ENCODE data around the gene SPATA13. TPM values are rescaled to one million over a fixed set of nuclear protein-coding genes. Genes with fewer than 3 reads are reported as not detected.

SPATA13 gene
- polyA plus RNA-seq, 5 donors = 11.2 to 14.2 (median 13.4) TPM

DNA sequence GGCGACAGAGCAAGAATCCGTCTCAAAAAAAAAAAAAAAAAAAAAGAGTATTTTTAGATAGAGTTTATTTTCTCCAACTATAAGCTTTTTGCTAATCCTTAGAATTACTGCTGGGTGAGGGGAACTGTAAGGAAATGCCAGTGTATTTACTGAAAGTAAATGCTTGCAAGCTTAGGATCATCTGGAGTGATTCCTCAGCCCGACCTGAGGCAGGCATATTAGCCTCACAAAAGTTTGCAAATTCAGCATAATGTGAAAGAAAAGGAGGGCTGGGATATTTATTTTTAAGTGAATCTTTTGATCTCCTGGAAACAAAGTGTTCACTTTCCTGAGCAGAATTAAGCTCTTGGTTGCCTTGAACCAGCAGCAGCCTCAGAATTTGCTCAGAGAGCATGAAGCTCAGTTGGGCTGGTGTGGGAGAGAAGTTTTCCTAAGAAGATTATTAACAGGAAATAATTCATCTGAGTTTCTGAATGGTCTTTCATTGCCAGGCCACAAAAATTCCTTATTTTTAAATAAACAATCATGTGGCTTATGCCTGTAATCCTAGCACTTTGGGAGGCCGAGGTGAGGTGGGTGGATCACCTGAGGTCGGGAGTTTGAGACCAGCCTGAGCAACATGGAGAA lies 24.7 kb upstream of the SPATA13 start:
- no peak for DNase-seq

DNA sequence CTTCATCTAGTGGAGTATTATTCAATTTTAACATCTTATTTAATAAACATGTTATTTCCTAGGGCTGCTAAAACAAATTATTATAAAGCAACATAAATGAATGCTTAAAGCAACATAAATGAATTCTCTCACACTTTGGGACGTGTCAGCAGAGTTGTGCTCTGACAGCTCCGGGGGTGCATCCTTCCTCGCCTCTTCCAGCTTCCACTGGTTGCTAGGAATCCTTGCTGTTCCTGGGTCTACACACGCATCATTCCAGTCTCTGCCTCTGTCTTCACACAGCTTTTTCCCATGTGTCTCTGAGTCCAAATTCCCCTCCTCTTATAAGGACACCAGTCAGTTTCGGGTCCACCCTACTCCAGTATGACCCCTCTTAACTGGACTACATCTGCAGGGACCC lies 21.6 kb upstream of the SPATA13 start:
- no peak for DNase-seq

DNA sequence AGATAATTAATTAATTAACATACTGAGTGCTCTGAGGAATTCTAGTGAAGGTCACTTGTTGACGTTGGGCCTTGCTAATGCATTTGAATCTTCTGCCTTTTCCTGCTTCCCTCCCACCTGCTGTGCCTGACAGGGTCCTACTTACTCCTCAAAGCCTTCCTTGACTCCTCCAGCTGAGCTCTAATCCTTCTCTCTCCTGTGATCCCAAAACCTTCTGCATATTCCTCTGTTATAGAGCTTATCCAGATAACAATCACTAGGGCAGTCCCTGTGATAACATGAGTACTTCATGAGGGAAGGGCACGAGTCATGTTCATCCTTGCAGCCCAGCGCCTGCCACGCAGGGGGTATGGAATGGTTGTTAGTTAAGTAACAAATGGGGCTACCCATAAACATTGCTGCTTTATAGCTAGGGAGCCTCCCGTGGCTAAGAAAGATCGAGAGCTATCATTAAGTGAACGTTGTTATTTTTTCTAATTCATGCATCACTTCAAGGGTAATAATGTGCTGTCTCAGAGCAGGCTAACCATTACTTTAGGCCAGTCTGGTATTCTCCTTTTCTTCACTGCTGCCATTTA lies 19.1 kb upstream of the SPATA13 start:
- no peak for DNase-seq

DNA sequence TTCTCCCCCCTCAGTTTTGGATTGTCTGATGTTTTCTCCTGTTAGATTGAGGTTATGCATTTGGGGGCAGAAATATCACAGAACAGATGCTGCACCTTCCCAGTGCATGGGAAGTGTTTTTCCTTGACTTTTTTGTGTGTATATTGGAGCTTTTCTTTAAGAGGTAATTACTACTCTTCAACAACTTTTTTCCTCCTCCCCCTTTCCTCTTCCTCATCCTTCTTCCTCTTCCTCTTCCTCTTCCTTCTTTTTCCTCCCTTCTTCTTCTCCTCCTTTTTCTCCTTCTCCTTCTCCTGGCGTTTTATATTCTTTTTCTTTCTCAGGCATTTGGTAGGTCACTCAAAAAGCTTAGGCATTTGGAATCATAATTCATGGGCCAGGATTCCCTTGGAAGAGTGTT lies 18.1 kb upstream of the SPATA13 start:
- no peak for DNase-seq

DNA sequence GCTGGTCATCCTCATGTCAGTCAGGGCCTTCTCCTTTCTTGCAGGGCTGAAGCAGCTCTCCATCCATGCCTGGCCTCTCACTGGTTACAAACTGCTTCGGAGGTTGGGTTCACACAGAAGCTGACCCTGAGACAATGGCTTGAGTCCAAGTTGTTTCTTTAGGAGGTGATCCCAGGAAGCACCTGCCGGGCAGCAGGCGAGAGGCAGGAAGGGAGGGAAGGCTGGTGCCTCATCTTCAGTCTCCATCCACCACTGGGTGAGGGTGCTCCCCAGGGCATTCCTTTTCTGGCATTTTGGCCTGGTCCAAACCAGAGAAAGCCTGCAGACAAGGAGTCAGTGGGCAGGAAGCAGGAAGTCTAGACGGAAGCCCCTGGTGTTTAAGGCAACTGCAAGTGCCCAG lies 17.6 kb upstream of the SPATA13 start:
- no peak for DNase-seq

DNA sequence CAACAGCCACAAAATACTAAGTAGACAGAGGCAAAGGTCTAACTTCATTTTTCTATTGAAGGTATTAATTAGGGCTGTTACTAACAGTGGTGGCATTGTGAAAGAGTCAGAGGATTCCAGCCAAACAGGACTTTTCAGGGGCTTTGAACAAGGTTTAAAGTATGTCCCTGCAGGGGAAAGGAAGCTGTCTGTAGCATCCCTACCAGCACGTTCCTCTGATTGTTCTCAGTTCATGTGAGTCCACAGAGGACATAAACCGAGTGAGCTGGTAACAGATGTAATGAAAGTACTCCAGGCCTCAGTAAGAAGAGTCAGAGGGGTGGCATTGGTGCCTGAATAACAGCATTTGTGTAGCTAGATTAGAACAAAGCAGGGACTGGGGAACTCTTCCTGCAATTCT lies 15.3 kb upstream of the SPATA13 start:
- no peak for DNase-seq

DNA sequence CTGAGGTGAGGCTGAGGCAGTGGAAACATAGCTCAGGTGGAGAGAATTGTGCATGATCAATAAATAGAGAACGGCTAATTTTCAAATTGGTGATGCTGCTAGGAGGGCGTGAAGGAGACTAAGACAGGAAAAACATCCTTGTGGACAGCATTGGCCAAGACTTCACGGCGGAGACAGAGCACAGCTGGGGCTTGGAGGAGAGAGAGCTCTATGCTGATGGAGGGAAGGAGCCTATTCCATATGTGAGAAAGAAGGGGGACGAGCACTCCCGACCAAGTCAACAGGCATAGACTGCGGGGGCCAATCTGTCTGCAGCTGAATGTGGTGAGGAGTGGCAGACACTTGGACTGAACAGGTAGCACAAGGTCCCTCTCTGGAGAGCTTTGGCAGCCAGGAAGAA lies 14.8 kb upstream of the SPATA13 start:
- DNase-seq = no peak

DNA sequence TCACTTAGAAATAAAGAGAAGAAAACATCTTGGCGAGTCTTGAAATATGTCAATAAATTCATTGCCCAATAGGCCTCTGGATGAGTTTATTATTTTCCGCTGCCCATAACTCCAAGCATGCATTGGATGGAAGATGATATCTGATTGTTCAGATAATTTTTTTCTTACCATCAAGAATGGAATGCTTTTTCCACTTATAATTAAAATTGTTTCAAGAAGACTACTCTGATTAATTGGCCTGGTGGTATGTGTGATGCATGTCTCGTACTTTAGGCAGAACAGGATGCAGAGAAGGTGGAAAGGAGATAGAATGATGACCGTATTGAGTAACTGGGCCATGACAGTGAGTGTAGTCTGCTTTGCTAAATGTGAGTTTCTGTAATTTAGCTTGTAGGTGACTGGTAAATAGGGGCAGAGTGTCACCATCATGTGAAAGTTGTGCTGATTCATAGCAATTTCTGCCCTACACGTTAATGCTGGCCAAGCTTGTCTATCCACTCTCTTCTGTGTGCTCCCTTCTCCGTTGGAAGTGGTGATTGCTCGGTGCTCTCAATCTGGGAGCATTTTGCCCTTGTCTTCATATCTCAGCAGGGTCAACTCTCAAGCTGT lies 13.5 kb upstream of the SPATA13 start:
- DNase-seq = no peak

DNA sequence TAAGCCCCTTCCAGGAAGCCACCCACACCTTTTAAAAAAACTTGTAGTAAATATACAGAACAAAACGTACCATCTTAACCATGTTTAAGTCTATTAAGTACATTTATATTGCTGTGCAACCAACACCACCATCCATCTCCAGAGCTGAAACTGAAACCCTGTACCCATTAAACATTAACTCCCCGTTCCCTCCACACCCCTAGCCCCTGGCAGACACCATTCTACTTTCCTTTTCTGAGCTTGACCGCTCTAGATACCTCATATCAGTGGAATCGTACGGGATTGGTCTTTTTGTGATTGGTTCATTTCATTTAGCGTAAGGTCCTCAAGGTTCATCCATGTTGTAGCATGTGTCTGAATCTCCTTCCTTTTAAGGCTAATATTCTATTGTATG lies 13.0 kb upstream of the SPATA13 start:
- DNase-seq = no peak

DNA sequence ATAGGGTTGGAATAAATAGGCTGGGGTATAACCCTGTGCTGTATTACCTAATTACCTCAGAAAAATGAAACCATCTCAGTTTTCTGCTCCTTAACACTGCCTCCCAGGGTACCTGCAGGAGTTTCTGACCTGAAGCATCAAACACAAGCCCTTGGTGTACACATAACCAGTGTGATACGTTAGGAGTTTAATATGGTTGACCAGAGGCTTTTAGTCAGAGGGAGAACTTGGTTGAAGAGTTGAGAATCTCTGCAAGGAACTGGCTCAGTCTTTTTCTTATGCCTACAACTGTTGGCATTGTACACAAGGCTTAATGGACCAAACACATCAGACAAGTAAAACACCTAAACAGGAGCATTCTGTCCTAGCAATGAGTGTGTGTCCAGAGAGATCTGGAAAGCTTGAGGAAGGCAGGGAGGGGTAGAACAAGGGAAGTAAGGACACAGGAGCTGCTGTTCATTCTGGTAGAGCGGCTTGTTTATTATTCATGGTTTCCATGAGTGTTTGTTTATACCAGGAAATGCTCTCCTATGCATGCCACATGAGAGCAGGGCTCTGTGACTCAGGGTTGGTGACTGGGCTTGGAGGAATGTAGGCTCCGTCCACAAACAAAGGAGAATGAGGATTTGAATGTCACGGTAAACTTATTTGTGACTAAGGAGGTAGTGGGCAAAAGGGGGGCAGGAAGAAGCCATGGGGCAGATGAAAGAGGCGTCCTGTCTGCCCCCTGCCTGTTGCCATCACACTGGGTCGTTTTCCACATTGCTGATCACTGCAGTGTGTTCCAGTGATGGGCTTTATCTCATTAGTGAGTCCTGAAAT lies 11.9 kb upstream of the SPATA13 start:
- DNase-seq = peak; percentile 19 to 23

DNA sequence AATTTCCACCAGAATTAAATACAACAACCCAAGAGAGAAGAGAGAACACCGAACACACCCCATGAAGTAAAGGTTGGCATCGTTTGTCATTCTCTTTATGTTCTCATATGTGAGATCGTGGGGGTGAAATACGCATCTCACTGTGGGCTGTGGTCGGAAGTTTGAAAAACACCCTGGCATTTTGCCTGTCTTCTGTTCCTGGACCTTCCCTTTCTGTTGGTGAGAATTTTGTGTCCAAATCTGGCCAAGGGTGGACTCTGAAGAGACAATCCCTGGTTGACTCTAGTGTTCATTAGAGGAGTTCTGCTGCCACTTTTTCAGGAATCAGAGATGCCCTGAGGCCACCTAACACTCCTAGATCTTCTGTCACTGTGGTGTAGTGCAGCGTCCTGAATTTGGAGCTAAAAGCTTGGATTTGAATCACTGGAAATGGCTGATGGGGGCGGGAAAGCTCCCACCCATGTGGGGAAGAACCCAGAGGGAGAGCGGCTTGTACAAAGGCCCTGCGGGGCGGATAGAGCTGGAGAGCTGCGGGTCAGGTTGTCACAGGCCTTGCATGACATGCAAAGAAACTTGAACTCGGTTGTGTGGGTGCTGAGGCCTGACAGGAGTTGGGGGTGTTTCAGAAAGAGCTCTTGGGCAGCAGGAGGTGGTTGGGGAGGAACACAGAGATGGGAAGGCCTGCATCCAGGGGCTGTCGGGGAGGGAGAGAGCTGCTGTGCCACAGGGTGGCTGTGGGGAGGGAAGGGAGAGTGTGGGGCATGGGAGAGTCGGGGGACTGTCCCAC lies 11.1 kb upstream of the SPATA13 start:
- DNase-seq = no peak

DNA sequence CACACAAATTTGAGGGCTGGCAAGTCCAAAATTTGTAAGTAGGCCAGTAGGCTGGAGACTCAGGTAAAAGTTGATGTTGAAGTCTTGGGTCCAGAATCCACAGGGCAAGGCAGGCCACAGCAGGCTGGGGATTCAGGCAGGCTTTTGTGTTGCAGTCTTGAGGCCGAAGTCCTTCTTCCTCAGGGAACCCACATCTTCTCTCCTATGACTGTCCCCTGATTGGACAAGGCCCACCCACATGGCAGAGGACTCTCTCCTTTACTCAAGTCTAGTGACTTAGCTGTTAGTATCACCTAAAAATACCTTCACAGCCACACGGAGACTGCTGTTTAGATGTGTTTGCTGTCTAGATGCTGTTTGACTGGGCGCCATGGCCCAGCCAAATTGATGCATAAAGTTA lies 9.9 kb upstream of the SPATA13 start:
- no peak for DNase-seq

DNA sequence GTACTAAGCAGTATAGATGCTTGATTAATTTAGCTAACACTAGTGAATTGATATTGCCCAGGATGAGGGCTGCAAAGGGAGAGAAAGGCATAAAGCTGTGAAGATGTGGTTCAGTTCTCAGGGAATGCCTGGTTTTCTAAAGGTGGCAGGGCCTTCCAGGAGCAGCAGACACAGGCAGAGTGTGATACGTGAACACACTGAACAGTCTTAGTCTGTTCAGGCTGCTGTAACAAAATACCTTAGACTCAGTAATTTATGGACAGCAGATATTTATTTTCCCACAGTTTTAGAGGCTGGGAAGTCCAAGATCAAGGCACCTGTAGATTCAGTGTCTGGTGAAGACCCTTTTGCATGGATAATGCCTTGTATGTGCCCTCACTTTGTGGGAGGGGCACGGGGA lies 8.7 kb upstream of the SPATA13 start:
- DNase-seq = no peak

DNA sequence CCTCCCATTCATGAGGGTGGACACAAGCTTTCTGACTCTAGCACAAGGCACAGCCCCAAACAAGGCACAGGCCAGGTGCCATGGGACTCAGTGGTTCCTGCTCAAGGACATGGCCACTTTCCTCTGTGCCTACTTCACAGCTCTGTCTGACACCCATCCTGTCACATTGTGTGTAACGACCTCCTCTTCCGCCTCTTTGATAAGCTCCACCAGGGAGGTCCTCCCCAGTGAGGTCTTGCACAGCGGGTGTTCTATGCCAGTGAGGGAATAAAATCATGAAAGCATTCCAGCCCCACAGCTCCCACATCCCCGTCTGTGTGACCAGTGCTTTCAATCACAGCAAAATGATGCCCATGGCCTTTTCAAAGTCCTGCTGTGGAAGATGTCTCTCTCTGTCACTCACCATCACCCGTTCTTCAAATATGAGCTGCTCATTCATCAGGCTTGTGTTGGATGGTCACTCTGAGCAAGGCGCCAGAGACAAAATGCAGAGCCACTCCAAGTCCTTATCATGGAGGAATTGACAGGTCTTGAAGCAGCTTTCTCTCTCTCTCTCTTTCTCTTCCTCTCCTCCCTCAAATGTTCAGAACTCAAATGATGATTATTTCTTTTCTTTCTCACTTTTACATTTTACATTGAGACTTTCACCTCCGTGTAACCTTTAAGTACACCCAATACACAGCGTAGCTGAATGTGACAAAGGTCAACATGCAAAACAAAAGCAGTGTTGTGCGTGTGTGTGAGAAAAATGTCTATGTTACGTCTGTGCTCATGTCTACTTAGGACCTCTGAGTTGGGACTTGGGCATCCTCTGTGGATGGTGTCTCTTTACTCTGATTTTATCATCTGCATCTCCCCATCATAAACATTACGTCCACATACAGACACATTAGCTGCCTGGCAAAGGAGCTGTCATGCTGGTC lies 8.0 kb upstream of the SPATA13 start:
- no peak for DNase-seq

DNA sequence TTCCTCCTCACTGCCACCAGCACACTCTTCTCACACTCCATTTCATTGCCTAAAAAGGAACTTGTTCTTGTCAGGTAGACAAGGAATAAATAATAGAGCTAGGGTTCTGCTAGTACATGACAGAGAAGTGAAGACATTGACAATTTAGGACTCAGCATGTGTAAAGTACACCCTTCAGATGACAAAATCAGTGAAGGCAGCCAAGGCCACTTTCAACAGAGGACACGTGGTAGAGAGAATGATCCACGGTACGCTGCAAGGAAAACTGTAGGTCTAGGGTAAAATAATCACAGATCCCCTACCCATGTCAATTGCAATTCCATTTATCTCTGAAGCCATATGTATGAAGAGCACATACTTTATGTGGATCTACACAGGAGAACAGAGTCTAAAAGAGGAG lies 7.2 kb upstream of the SPATA13 start:
- no peak for DNase-seq

DNA sequence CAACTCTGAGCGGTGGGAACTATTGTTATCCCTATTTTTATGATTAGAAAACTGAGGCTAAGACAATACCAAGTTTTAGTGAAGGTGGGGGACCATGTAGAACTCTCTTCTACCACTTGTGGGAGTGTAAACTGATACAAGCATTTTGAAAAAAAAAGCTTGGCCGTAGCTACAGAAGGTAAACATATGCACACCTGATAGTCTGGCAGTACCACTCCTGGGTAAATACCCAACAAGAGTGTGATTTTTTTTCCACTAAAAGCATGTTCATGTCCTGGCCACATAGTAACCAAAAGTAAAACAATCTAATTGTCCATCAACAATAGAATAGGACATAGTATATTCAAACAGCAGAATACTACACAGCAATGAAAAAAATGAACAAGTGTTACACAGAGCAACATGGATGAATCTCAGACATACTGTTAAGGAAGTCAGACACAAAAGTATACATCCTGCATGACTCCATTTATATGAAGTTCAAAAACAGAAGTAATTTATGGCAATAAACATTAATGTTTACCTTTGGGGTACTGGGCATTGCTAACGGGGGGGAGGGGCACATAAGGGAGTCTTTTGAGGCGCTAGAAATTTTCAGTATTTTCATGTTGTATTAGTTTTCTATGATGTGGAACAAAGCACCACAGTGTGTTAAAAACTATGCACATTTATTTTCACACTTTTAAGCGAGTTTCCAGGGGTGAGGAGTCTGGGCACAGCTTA lies 6.4 kb upstream of the SPATA13 start:
- no peak for DNase-seq

DNA sequence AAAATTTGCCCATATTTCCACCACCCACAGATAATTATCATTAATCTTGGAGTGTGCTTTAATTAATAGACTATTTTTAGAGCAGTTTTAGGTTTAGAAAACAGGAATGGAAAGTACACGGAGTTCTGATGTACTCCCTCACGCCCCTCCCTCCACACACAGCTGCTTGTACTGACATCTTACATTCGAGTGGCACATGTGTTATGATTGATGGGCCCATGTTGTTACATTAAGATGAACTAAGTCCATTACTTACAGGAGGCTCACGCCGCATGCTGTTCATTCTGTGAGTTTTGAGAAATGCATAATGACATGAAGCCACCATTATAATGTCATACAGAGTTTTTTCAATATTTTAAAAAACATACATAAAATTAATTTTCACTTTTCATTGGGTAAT lies 1.2 kb upstream of the SPATA13 start:
- DNase-seq = no peak

DNA sequence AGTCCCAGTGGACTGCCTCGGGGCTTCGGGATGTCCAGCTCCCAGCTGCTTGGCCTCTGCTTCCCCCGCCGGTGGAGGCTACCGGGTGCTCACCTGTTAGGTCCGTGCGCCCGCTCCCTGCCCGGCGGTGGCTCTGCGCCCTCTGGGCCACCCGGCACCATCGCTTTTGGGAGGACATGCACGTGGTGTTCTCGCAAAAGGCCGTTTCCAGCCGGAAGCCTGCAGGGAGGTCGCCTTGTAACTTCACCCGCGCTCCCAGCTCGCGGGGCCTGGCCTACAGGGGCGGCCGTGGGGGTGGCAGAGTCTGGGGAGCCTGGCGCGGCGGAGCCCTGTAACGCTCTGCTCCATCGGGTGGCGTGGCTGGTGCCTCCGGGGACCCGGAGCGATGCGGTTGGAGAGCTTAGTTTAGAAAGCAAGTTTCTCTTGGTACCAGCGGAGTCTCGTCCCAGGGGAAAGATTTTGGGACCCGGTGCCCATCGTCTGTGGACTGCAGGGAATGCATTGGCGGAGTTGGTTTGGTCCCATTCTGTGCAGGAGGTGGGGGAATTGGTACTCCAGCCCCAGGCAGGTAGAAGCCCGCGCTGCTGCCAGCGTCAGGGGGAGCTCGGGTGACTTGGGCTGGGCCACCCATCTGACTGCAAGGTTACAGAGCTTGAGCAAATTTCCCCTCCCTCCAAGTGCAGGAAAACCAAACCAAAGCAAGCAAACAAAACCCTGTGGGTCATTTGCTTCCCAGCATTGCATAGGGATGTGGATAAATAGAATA lies 673 bp downstream of the SPATA13 start:
- peak in 1 of 2 donors; percentile 29 for DNase-seq

DNA sequence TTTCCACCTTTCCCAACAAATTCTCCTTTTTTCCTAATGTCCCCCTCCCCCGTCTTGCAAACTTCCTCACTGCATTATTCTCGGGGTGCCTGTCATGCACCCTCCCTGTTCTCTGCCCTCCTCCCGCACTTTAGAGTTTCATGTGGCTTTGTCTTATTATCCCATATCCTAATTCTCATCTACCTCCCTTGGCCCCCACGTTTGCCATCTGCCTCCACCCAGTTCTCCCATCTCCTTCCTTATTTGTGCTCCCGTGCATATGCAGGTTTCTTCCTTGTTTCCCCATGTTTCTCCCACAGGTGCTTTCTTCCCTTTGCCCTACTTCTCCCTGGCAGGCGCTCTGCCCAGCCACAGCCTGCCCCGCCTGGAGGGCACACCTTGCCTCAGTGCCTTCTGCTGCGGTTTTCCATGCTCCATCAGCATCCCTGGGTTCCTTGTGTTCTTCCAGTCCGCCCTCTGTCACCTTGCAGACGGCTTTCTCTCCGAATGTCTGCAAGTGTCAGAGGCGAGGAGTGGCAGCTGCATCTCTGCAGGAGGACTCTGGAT lies 1.5 kb downstream of the SPATA13 start:
- DNase-seq = no peak

All from right lung (tissue), 5 donors.